ENCODE data around the gene NHSL2.

DNA sequence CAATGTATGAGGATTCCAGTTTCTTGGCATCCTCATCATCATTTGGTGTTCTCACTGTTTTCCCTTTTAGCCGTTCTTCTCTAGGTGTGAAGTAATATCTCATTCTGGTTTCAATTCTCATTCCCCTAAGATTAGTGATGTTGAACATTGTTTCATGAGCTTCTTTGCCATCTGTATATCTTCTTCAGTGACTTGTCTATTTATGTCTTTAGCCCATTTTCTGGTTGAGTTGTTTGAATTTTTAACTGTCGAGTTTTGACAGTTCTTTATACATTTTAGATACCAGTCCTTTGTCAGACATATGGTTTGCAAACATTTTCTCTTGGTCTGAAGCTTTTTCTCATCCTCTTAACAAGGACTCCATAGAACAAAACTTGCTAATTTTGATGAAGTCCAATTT is 101.1 kb downstream of the NHSL2 start:
- TF ChIP-seq POLR2A (IDR thresholded peaks at IDR 0.05; ENCODE audit: low read depth, low read length) = no peak
- no peak for TF ChIP-seq POLR2AphosphoS5 (IDR thresholded peaks at IDR 0.05; ENCODE audit: low read depth, low read length)
